ENCODE results near the gene SLC15A4.

SLC15A4 gene

GRCh38 chr12:128766738-128767501 is 56.8 kb downstream of the SLC15A4 start:
- peaks cover 35% of the 10 kb centered on the region for H3K27me3 ChIP-seq
- no peaks in the 10 kb centered on the region for H3K36me3 ChIP-seq
- H3K27ac ChIP-seq: no peak overlapping the region
- H3K4me1 ChIP-seq (ENCODE audit: control insufficient read depth in 1 of 2, insufficient read depth in 1 of 2, low read depth in 1 of 2, low read length in 1 of 2): peaks cover 0 to 5% of the 10 kb centered on the region in 2 experiments
- no peak for TF ChIP-seq CTCF (IDR thresholded peaks at IDR 0.05)
- H3K4me3 ChIP-seq (ENCODE audit: low read depth in 1 of 2, low read length in 1 of 2): no peak overlapping the region
- no peaks in the 10 kb centered on the region for H3K9me3 ChIP-seq

GRCh38 chr12:128763395-128763794 is 60.4 kb downstream of the SLC15A4 start:
- H3K4me3 ChIP-seq (ENCODE audit: low read depth in 1 of 2, low read length in 1 of 2): no peak overlapping the region
- H3K27me3 ChIP-seq: peaks cover 40% of the 10 kb centered on the region
- H3K36me3 ChIP-seq: no peaks in the 10 kb centered on the region
- no peaks in the 10 kb centered on the region for H3K4me1 ChIP-seq (ENCODE audit: control insufficient read depth in 1 of 2, insufficient read depth in 1 of 2, low read depth in 1 of 2, low read length in 1 of 2)
- H3K9me3 ChIP-seq: no peaks in the 10 kb centered on the region
- H3K27ac ChIP-seq: no peak overlapping the region
- no peak for TF ChIP-seq CTCF (IDR thresholded peaks at IDR 0.05)

GRCh38 chr12:128761379-128761790 is 62.4 kb downstream of the SLC15A4 start:
- no peak for TF ChIP-seq CTCF (IDR thresholded peaks at IDR 0.05)
- no peak overlapping the region for H3K27ac ChIP-seq

GRCh38 chr12:128755566-128755965 is 68.2 kb downstream of the SLC15A4 start:
- H3K27me3 ChIP-seq: peaks cover 4% of the 10 kb centered on the region
- H3K9me3 ChIP-seq: no peaks in the 10 kb centered on the region
- H3K36me3 ChIP-seq: no peaks in the 10 kb centered on the region
- no peak for TF ChIP-seq CTCF (IDR thresholded peaks at IDR 0.05)
- no peaks in the 10 kb centered on the region for H3K4me1 ChIP-seq (ENCODE audit: control insufficient read depth in 1 of 2, insufficient read depth in 1 of 2, low read depth in 1 of 2, low read length in 1 of 2)
- H3K27ac ChIP-seq: no peak overlapping the region
- H3K4me3 ChIP-seq (ENCODE audit: low read depth in 1 of 2, low read length in 1 of 2): no peak overlapping the region

More at GRCh38 chr12:128761379-128761790, 62.4 kb downstream of the SLC15A4 start:
- H3K27me3 ChIP-seq: peaks cover 20% of the 10 kb centered on the region
- no peak overlapping the region for H3K4me3 ChIP-seq (ENCODE audit: low read depth in 1 of 2, low read length in 1 of 2)
- H3K4me1 ChIP-seq (ENCODE audit: control insufficient read depth in 1 of 2, insufficient read depth in 1 of 2, low read depth in 1 of 2, low read length in 1 of 2): no peaks in the 10 kb centered on the region
- no peaks in the 10 kb centered on the region for H3K36me3 ChIP-seq
- no peaks in the 10 kb centered on the region for H3K9me3 ChIP-seq

- Histone ChIP-seq H3K27ac (no peak overlapping the region), H3K9me3 (no peaks in the 10 kb centered on the region), H3K36me3 (no peaks in the 10 kb centered on the region), H3K27me3 (peaks cover 4% of the 10 kb centered on the region), H3K4me3 (ENCODE audit: low read depth in 1 of 2, low read length in 1 of 2) (no peak overlapping the region), H3K4me1 (ENCODE audit: control insufficient read depth in 1 of 2, insufficient read depth in 1 of 2, low read depth in 1 of 2, low read length in 1 of 2) (no peaks in the 10 kb centered on the region)
- TF ChIP-seq CTCF (IDR thresholded peaks at IDR 0.05): no peak
These were observed 69.5 kb downstream of the SLC15A4 start for GRCh38 chr12:128754275-128754674.

All from neutrophil (primary cell).